CD4-positive, alpha-beta T cell treated with Interleukin-15 for 1 hour (primary cell): ENCODE results near the gene RHOU.
A peak's percentile ranks its signal among the peaks of the same experiment; 100 is the strongest.
"Not testable (repeated sequence)": the region's sequence is repeated elsewhere in the genome, so short reads cannot be mapped to it uniquely, and the experiment has no call there.

ENCODE experiments used
- DNase-seq: peaks from one replicate; pipeline ENCODE4 v3.0.0-alpha.2; 2020

RHOU gene

GRCh38 chr1:228734881-228735801, at the start of gene RHOU:
Gene RHOU (plus strand): TSS chr1:228735479. CDS start chr1:228735743, 264 bp downstream.
- peak; percentile 66 for DNase-seq

- no peak for DNase-seq
Observed at GRCh38 chr1:228687587-228687986, 47.7 kb upstream of the RHOU start.

- no peak for DNase-seq
Observed at GRCh38 chr1:228689255-228689654, 46.0 kb upstream of the RHOU start.

GRCh38 chr1:228691211-228691610, 44.1 kb upstream of the RHOU start:
- no peak for DNase-seq

GRCh38 chr1:228691926-228692325, 43.4 kb upstream of the RHOU start:
- DNase-seq, result no peak

GRCh38 chr1:228694447-228694846, 40.8 kb upstream of the RHOU start:
- DNase-seq, result not testable (repeated sequence)

GRCh38 chr1:228695015-228695955, 40.0 kb upstream of the RHOU start:
- DNase-seq, result no peak

GRCh38 chr1:228697207-228698016, 37.9 kb upstream of the RHOU start:
- DNase-seq, result no peak

GRCh38 chr1:228698017-228698329, 37.3 kb upstream of the RHOU start:
- no peak for DNase-seq

GRCh38 chr1:228702433-228702832, 32.8 kb upstream of the RHOU start:
- DNase-seq, result no peak

GRCh38 chr1:228706305-228706704, 29.0 kb upstream of the RHOU start:
- DNase-seq, result no peak

- DNase-seq, result no peak
Observed at GRCh38 chr1:228717081-228717480, 18.2 kb upstream of the RHOU start.

GRCh38 chr1:228721407-228721806, 13.9 kb upstream of the RHOU start:
- DNase-seq, result no peak

- DNase-seq, result no peak
Observed at GRCh38 chr1:228723287-228723686, 12.0 kb upstream of the RHOU start.

- DNase-seq, result no peak
Observed at GRCh38 chr1:228723921-228724320, 11.4 kb upstream of the RHOU start.

GRCh38 chr1:228725178-228725577, 10.1 kb upstream of the RHOU start:
- DNase-seq, result no peak

GRCh38 chr1:228727681-228728171, 7.6 kb upstream of the RHOU start:
- DNase-seq, result no peak

GRCh38 chr1:228732426-228732825, 2.9 kb upstream of the RHOU start:
- no peak for DNase-seq

- no peak for DNase-seq
Observed at GRCh38 chr1:228733576-228733975, 1.7 kb upstream of the RHOU start.

GRCh38 chr1:228735871-228736586, 750 bp downstream of the RHOU start:
- DNase-seq, result no peak

- DNase-seq, result no peak
Observed at GRCh38 chr1:228736844-228737445, 1.7 kb downstream of the RHOU start.
